ENCODE results near the gene LETM1. TPM values are rescaled to one million over a fixed set of nuclear protein-coding genes. Genes with fewer than 3 reads are reported as not detected.
A peak's percentile ranks its signal among the peaks of the same experiment; 100 is the strongest.

Gene LETM1
- total RNA-seq, 2 donors from 2014 or later: 32.1 to 63.1 TPM

- H3K4me1 ChIP-seq (replicated peaks): peaks cover 8% of the 10 kb centered on the region
- WGBS: 32% methylated on average over 13 of the region's 15 CpGs
- H3K27me3 ChIP-seq (replicated peaks; ENCODE audit: insufficient read depth): no peaks in the 10 kb centered on the region
- peaks cover 0 to 2% of the 10 kb centered on the region in 2 donors for H3K36me3 ChIP-seq
- TF ChIP-seq POLR2AphosphoS5 (IDR thresholded peaks at IDR 0.05) (peak; percentile 20), CTCF (IDR thresholded peaks at IDR 0.05) (peak; percentile 79 to 92 (median 81)), POLR2A (IDR thresholded peaks at IDR 0.05) (no peak)
- H3K27ac ChIP-seq: no peak overlapping the region
- intact Hi-C loops (cut with DNase I): loop anchor here (5.0 kb wide), 2 partner anchors 48 to 63 kb away; no protein-coding TSS in a partner anchor
- no peak overlapping the region for H3K4me3 ChIP-seq
- no peaks in the 10 kb centered on the region for H3K9me3 ChIP-seq
- peak; percentile 62 for DNase-seq (ENCODE audit: low spot score)
Measured at GRCh38 chr4:1809754-1810502, 46.0 kb downstream of the LETM1 start.

- no peaks in the 10 kb centered on the region for H3K36me3 ChIP-seq
- TF ChIP-seq POLR2AphosphoS5 (IDR thresholded peaks at IDR 0.05): no peak
- no peak for TF ChIP-seq CTCF (IDR thresholded peaks at IDR 0.05)
- TF ChIP-seq POLR2A (IDR thresholded peaks at IDR 0.05): no peak
- H3K27me3 ChIP-seq (replicated peaks; ENCODE audit: insufficient read depth): no peaks in the 10 kb centered on the region
- no peak overlapping the region for H3K27ac ChIP-seq
- H3K9me3 ChIP-seq: no peaks in the 10 kb centered on the region
- WGBS: 71% methylated on average over 11 of the region's 11 CpGs
- no peak overlapping the region for H3K4me3 ChIP-seq
- no peak for DNase-seq (ENCODE audit: low spot score)
- intact Hi-C loops (cut with DNase I): loop anchor here (5.0 kb wide), 1 partner anchor 47 kb away; no protein-coding TSS in a partner anchor
- H3K4me1 ChIP-seq (replicated peaks): peaks cover 8% of the 10 kb centered on the region
Measured at GRCh38 chr4:1808851-1809753, 46.9 kb downstream of the LETM1 start.

GRCh38 chr4:1808396-1808795, 47.6 kb downstream of the LETM1 start:
- WGBS: 17% methylated on average over 6 of the region's 6 CpGs
- intact Hi-C loops (cut with DNase I): loop anchor here (5.0 kb wide), 1 partner anchor 46 kb away; no protein-coding TSS in a partner anchor

GRCh38 chr4:1807332-1807777, 48.6 kb downstream of the LETM1 start:
- intact Hi-C loops (cut with DNase I): loop anchor here (5.0 kb wide), 1 partner anchor 45 kb away; no protein-coding TSS in a partner anchor
- TF ChIP-seq POLR2A (IDR thresholded peaks at IDR 0.05) (no peak), CTCF (IDR thresholded peaks at IDR 0.05) (no peak), POLR2AphosphoS5 (IDR thresholded peaks at IDR 0.05) (no peak)
- Histone ChIP-seq H3K36me3 (no peaks in the 10 kb centered on the region), H3K4me1 (replicated peaks) (peaks cover 8% of the 10 kb centered on the region), H3K4me3 (no peak overlapping the region), H3K27me3 (replicated peaks; ENCODE audit: insufficient read depth) (no peaks in the 10 kb centered on the region), H3K27ac (no peak overlapping the region), H3K9me3 (no peaks in the 10 kb centered on the region)
- 83% methylated on average over 16 of the region's 16 CpGs for WGBS
- DNase-seq (ENCODE audit: low spot score): no peak

More at GRCh38 chr4:1808396-1808795, 47.6 kb downstream of the LETM1 start:
- Histone ChIP-seq H3K27me3 (replicated peaks; ENCODE audit: insufficient read depth) (no peaks in the 10 kb centered on the region), H3K9me3 (no peaks in the 10 kb centered on the region), H3K27ac (no peak overlapping the region), H3K4me3 (no peak overlapping the region), H3K36me3 (no peaks in the 10 kb centered on the region), H3K4me1 (replicated peaks) (peaks cover 8% of the 10 kb centered on the region)
- TF ChIP-seq CTCF (IDR thresholded peaks at IDR 0.05) (no peak), POLR2AphosphoS5 (IDR thresholded peaks at IDR 0.05) (peak; percentile 91), POLR2A (IDR thresholded peaks at IDR 0.05) (no peak)
- DNase-seq (ENCODE audit: low spot score): peak; percentile 67

All from prostate gland (tissue), 2 donors.